ENCODE data around the gene INSRR.

Gene INSRR

DNA sequence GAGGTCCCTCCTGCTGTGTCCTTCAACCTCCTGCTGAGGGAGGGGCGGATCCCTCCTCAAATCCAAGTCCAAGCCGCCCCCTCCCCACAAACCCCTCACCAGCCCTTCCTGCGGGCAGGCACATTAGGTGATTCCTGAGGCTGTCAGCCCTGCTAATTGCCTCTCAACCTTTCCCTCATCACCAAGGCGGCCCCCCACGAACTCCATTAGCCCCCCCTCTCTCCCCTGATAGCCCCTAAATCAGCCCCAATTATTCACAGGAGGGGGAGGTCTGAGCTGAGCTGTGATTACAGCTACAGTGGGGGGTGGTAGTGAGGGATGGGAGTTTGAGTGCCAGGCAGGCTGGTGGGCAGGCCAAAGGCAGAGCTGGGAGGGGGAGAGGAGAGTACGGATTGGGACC, 28.8 kb upstream of the INSRR start:
- DNase-seq (ENCODE audit: low spot score) = no peak
- in situ Hi-C loops (cut with MboI; ENCODE audit: low sequenced_read_pairs, unreplicated experiment) = no loop called here
- TF ChIP-seq, protein P1, sequence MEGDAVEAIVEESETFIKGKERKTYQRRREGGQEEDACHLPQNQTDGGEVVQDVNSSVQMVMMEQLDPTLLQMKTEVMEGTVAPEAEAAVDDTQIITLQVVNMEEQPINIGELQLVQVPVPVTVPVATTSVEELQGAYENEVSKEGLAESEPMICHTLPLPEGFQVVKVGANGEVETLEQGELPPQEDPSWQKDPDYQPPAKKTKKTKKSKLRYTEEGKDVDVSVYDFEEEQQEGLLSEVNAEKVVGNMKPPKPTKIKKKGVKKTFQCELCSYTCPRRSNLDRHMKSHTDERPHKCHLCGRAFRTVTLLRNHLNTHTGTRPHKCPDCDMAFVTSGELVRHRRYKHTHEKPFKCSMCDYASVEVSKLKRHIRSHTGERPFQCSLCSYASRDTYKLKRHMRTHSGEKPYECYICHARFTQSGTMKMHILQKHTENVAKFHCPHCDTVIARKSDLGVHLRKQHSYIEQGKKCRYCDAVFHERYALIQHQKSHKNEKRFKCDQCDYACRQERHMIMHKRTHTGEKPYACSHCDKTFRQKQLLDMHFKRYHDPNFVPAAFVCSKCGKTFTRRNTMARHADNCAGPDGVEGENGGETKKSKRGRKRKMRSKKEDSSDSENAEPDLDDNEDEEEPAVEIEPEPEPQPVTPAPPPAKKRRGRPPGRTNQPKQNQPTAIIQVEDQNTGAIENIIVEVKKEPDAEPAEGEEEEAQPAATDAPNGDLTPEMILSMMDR (IDR thresholded peaks at IDR 0.05; ENCODE audit: borderline replicate concordance, control extremely low read depth, extremely low read depth, insufficient read depth, missing control alignments) = no peak

DNA sequence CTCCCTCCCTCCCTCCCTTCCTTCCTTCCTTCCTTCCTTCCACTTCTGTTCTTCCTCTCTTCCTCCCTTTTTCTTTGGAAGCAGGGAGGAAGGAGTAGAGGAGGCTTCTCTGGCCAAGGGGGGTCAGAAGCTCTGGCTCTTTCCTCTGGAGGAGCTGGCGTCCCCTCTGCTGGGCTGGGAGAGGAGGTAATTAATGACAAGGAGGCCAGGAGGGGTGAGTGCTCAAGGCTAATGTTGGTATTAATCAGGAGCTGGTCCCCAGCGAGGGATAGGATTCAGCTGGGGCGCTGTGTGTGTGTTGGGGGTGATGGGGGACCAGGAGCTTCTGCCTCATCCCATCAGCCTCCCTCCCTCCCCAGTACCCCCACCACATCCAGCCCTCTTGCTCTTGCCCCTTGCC, 28.4 kb upstream of the INSRR start:
- in situ Hi-C loops (cut with MboI; ENCODE audit: low sequenced_read_pairs, unreplicated experiment) = no loop called here
- DNase-seq (ENCODE audit: low spot score) = no peak
- TF ChIP-seq, protein P1 (IDR thresholded peaks at IDR 0.05; ENCODE audit: borderline replicate concordance, control extremely low read depth, extremely low read depth, insufficient read depth, missing control alignments) = no peak

DNA sequence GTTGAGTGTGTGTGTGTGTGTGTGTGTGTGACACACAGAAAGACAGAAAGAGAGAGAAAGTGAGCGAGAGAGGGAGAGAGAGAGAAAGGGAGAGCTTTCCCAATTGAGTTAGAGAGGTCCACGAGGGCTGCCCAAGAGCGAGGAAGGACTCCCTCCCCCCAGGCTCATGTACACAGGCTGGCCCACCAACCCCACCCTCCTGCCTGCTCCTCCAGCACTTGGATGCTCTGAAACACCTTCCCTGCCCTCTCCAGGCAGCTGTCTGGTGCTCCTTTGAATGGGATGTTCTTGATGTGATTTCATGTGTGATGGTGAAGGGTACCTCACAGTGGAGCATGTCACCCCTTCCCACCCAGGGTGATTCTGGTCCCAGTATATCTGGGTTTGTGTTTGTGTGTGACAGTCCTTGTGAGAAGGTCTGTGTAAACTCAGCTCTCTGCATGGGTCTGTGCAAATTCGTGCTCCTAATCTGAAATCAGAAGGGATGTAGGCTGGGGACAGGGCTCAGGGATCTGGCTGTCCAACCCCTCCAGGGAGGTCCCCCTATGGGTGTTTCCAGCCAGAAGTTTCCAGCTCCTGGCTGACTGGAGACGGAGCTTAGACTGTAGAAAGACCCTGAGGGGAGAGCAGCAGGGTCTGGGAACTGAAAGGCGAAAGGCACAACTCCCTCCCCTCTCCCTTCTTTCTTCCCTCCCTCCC, 27.8 kb upstream of the INSRR start:
- DNase-seq (ENCODE audit: low spot score) = no peak
- in situ Hi-C loops (cut with MboI; ENCODE audit: low sequenced_read_pairs, unreplicated experiment) = no loop called here
- TF ChIP-seq, protein P1 (IDR thresholded peaks at IDR 0.05; ENCODE audit: borderline replicate concordance, control extremely low read depth, extremely low read depth, insufficient read depth, missing control alignments) = no peak

DNA sequence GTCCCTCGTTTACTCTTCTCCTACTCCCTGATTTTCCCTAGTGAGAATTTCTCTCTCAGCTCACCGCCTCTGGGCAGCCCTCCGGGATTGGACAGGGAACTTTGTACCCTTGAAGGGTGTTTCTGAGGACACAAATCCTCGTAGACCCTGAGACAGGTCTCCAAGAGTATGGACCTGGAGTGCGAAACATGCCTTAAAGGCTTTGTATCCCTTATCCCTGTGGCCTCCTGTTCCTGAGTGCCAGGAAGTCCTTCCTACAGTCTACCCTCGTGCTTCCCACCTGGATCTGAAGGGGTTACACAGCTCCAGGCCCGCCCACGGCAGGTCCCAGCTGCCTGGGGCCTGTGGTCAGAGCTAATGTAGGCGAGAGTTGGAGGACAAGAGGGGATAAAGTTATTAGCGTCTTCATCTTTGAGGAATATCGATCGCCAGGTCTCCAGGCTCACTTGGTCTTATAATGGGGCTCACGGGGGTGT, 27.0 kb upstream of the INSRR start:
- DNase-seq (ENCODE audit: low spot score) = no peak
- in situ Hi-C loops (cut with MboI; ENCODE audit: low sequenced_read_pairs, unreplicated experiment) = no loop called here
- TF ChIP-seq, protein P1 (IDR thresholded peaks at IDR 0.05; ENCODE audit: borderline replicate concordance, control extremely low read depth, extremely low read depth, insufficient read depth, missing control alignments) = no peak

DNA sequence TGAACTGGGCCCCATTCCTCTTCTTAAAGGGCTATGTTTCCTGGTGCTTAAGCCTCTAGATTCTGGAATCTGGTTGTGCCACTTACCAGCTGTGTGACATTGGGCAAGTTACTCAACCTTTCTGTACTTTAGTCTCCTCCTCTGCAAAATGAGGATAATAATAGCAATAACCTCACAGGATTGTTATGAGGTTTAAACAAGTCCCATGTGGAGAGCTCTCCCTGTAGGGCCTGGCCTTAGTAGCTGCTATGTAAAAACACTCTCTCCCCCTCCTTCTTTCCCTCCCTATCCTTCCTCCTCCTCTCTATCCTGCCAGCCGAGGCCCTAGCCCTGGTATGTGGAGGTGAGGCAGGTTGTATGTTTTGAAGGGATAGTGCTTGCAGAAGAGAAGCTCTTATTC, 26.4 kb upstream of the INSRR start:
- TF ChIP-seq, protein P1 (IDR thresholded peaks at IDR 0.05; ENCODE audit: borderline replicate concordance, control extremely low read depth, extremely low read depth, insufficient read depth, missing control alignments) = no peak
- in situ Hi-C loops (cut with MboI; ENCODE audit: low sequenced_read_pairs, unreplicated experiment) = no loop called here
- no peak for DNase-seq (ENCODE audit: low spot score)

DNA sequence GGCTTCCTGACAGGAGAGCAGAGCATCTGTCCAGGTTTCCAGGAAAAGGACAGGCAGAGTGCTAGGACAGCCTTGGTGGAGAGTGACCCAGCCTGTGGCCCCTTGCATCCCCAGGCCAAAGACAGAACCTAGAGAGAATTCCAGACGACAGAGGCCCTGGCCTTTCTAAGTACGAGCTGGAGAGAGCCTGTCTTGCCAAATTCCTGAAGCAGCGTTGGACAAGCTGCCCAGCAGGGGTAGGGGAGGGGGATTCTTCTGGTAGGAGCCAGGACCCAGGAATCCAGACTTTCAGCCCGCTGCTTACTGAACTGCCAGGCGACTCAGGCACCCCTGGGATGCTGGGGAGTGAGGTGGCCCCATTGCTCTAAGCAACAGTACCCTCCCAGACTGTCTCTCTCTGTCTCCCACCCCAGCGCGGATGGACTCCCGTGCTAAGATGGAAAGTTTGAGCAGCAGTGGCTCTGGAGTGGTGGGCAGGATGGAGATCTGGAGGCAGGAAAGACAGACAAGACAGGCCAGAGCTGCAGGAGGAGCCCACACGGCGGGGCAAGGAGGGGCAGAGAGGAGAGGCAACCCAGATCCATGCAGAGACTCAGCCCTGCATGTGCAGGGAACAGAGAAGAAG, 25.8 kb upstream of the INSRR start:
- in situ Hi-C loops (cut with MboI; ENCODE audit: low sequenced_read_pairs, unreplicated experiment) = no loop called here
- TF ChIP-seq, protein P1 (IDR thresholded peaks at IDR 0.05; ENCODE audit: borderline replicate concordance, control extremely low read depth, extremely low read depth, insufficient read depth, missing control alignments) = no peak
- no peak for DNase-seq (ENCODE audit: low spot score)

All from GM13976 (cell line).